Fibroblast of lung (primary cell): Measurements from ENCODE around the gene NDUFA1. TPM values are rescaled to one million over a fixed set of nuclear protein-coding genes. Genes with fewer than 3 reads are reported as not detected.

Experiments used
- DNase-seq, 2 donors: peaks; one replicate each; pipeline versions ENCODE4 v3.0.0 to v3.0.0-alpha.2; 2010; ENCODE audit warnings: low read depth in 2 of 2
- H2AFZ ChIP-seq: 2 replicates; pipeline ENCODE4 v1.5.1; 2012; ENCODE audit warnings: low read length, control low read depth, inconsistent platforms
- H3K27ac ChIP-seq: 2 replicates; pipeline ENCODE4 v1.5.1; 2011; ENCODE audit warnings: low read length, control low read depth; ENCODE audit not compliant: insufficient read depth
- H3K27me3 ChIP-seq: 2 replicates; pipeline ENCODE4 v1.5.1; 2011; ENCODE audit warnings: mild to moderate bottlenecking, low read length; ENCODE audit not compliant: control insufficient read depth, insufficient read depth
- H3K36me3 ChIP-seq: 2 replicates; pipeline ENCODE4 v1.5.1; 2011; ENCODE audit warnings: low read length; ENCODE audit not compliant: control insufficient read depth, insufficient read depth
- H3K4me1 ChIP-seq: 2 replicates; pipeline ENCODE4 v1.5.1; 2011; ENCODE audit warnings: low read length; ENCODE audit not compliant: control insufficient read depth, insufficient read depth; ENCODE audit errors: extremely low read depth
- H3K4me2 ChIP-seq: 2 replicates; pipeline ENCODE4 v1.5.1; 2011; ENCODE audit warnings: low read length, control low read depth; ENCODE audit not compliant: insufficient read depth; ENCODE audit errors: extremely low read depth
- H3K4me3 ChIP-seq, 4 experiments: fragments of 200-600 bp in 1 of 4; sonication (generic) in 1 of 4; replicated peaks in 1 of 4; 2 replicates each; pipeline ENCODE4 v1.5.1; 2011 to 2016; ENCODE audit warnings: low read length in 4 of 4, low read depth in 3 of 4, mild to moderate bottlenecking in 3 of 4, control low read depth in 2 of 4, inconsistent platforms in 1 of 4, mixed read lengths in 1 of 4; ENCODE audit not compliant: insufficient read depth in 1 of 4; ENCODE audit errors: control extremely low read depth in 1 of 4
- H3K79me2 ChIP-seq: 2 replicates; pipeline ENCODE4 v1.5.1; 2012; ENCODE audit warnings: mild to moderate bottlenecking, low read length, inconsistent platforms; ENCODE audit not compliant: control insufficient read depth, insufficient read depth
- H3K9ac ChIP-seq: 2 replicates; pipeline ENCODE4 v1.5.1; 2011; ENCODE audit warnings: mild to moderate bottlenecking, low read length, control low read depth; ENCODE audit not compliant: insufficient read depth
- H3K9me3 ChIP-seq: 2 replicates; pipeline ENCODE4 v1.5.1; 2012; ENCODE audit warnings: low read depth, low read length; ENCODE audit not compliant: control insufficient read depth, insufficient read depth
- H4K20me1 ChIP-seq: 2 replicates; pipeline ENCODE4 v1.5.1; 2011; ENCODE audit warnings: low read length; ENCODE audit not compliant: control insufficient read depth, insufficient read depth; ENCODE audit errors: extremely low read depth
- CTCF ChIP-seq, 2 donors: IDR thresholded peaks in 1 of 2; conservative IDR thresholded peaks in 1 of 2; 1 replicate in 1 of 2; 2 replicates in 1 of 2; pipeline ENCODE4 v1.5.1; 2011 to 2012; ENCODE audit warnings: low read length in 2 of 2, control low read depth in 1 of 2, inconsistent platforms in 1 of 2, low read depth in 1 of 2, mild to moderate bottlenecking in 1 of 2
- EZH2 ChIP-seq: IDR thresholded peaks from 2 replicates; pipeline ENCODE4 v1.5.1; 2012; ENCODE audit warnings: low read length, control low read depth, mild to moderate bottlenecking; ENCODE audit errors: missing control alignments
- polyA plus RNA-seq, 2 donors: library from polyadenylated mRNA; depleted of rRNA in 1 of 2; stranded (reverse) in 1 of 2; unstranded in 1 of 2; fragments of >200 nt; gene quantifications; 2 replicates each; pipeline ENCODE4 v1.2.1, GENCODE V29; 2011 to 2012; ENCODE audit warnings: missing spikeins in 1 of 2
- total RNA-seq: library from RNA; depleted of rRNA; stranded (reverse); fragments of >200 nt; gene quantifications from 2 replicates; pipeline ENCODE4 v1.2.1, GENCODE V29; 2014

Gene NDUFA1
- total and polyA plus RNA-seq, 2 donors (not counting 1 experiment from before 2014, with no cell fraction given) = 88.0 to 187 TPM

- Histone ChIP-seq H3K9me3 (no peaks in the 10 kb centered on the region), H3K4me2 (peak overlapping the region; percentile 75), H3K4me3 (peak overlapping the region; percentile 32 to 77 (median 62)), H3K27ac (peak overlapping the region; percentile 32), H4K20me1 (no peaks in the 10 kb centered on the region), H3K79me2 (peaks cover 10% of the 10 kb centered on the region), H3K9ac (no peak overlapping the region), H3K4me1 (no peaks in the 10 kb centered on the region), H2AFZ (peak overlapping the region; percentile 38), H3K27me3 (no peaks in the 10 kb centered on the region), H3K36me3 (no peaks in the 10 kb centered on the region)
- DNase-seq = no peak
- TF ChIP-seq EZH2 = no peak
- no peak for TF ChIP-seq CTCF (conservative IDR thresholded peaks at IDR 0.05 in 1 of 2, IDR thresholded peaks at IDR 0.05 in 1 of 2; ENCODE audit: low read depth in 1 of 2, low read length in 2 of 2)
Observed at GRCh38 chrX:119853444-119853843, 18.2 kb upstream of the NDUFA1 start.

- Histone ChIP-seq H4K20me1 (no peaks in the 10 kb centered on the region), H3K79me2 (peaks cover 31% of the 10 kb centered on the region), H3K9ac (peak overlapping the region; percentile 93), H3K4me1 (no peaks in the 10 kb centered on the region), H3K36me3 (no peaks in the 10 kb centered on the region), H3K4me3 (peak overlapping the region; percentile 70 to 89 (median 78)), H3K9me3 (no peaks in the 10 kb centered on the region), H3K4me2 (peak overlapping the region; percentile 62), H3K27me3 (no peaks in the 10 kb centered on the region), H3K27ac (peak overlapping the region; percentile 89), H2AFZ (peak overlapping the region; percentile 50)
- DNase-seq = peak; percentile 14 to 19
- TF ChIP-seq EZH2 (no peak), CTCF (conservative IDR thresholded peaks at IDR 0.05 in 1 of 2, IDR thresholded peaks at IDR 0.05 in 1 of 2; ENCODE audit: low read depth in 1 of 2, low read length in 2 of 2) (no peak)
Observed at GRCh38 chrX:119870626-119871131, 953 bp upstream of the NDUFA1 start.

- no peaks in the 10 kb centered on the region for H3K4me1 ChIP-seq
- H3K4me3 ChIP-seq = peak overlapping the region; percentile 70 to 89 (median 78)
- no peaks in the 10 kb centered on the region for H3K36me3 ChIP-seq
- H3K79me2 ChIP-seq = peaks cover 31% of the 10 kb centered on the region
- peak overlapping the region; percentile 62 for H3K4me2 ChIP-seq
- H3K27me3 ChIP-seq = no peaks in the 10 kb centered on the region
- DNase-seq = peak; percentile 9 to 15
- peak overlapping the region; percentile 89 for H3K27ac ChIP-seq
- TF ChIP-seq CTCF (conservative IDR thresholded peaks at IDR 0.05 in 1 of 2, IDR thresholded peaks at IDR 0.05 in 1 of 2; ENCODE audit: low read depth in 1 of 2, low read length in 2 of 2) (no peak), EZH2 (no peak)
- H3K9me3 ChIP-seq = no peaks in the 10 kb centered on the region
- H3K9ac ChIP-seq = peak overlapping the region; percentile 93
- H2AFZ ChIP-seq = peak overlapping the region; percentile 50
- H4K20me1 ChIP-seq = no peaks in the 10 kb centered on the region
Observed at GRCh38 chrX:119871245-119871598, 410 bp upstream of the NDUFA1 start.
